H9 (cell line): ENCODE data around the gene GPC4. TPM values are rescaled to one million over a fixed set of nuclear protein-coding genes. Genes with fewer than 3 reads are reported as not detected.

Source experiments
- DNase-seq: peaks from one replicate; pipeline ENCODE4 v3.0.0-alpha.2; 2017
- H2AFZ ChIP-seq: one replicate; pipeline ENCODE4 v1.6.1; 2013; ENCODE audit warnings: mild to moderate bottlenecking, low read length, control low read depth, moderate library complexity
- H2AK5ac ChIP-seq: 2 replicates; pipeline ENCODE4 v1.6.1; 2013; ENCODE audit warnings: low read length, control low read depth, mixed read lengths; ENCODE audit not compliant: insufficient read length
- H2BK120ac ChIP-seq: one replicate; pipeline ENCODE4 v1.6.1; 2013; ENCODE audit warnings: low read depth, mild to moderate bottlenecking, low read length, control low read depth, inconsistent platforms; ENCODE audit not compliant: poor library complexity, severe bottlenecking
- H2BK12ac ChIP-seq: 2 replicates; pipeline ENCODE4 v1.6.1; 2013; ENCODE audit warnings: low read length, control low read depth, mixed read lengths, low read depth; ENCODE audit not compliant: insufficient read length
- H2BK15ac ChIP-seq: 2 replicates; pipeline ENCODE4 v1.6.1; 2013; ENCODE audit warnings: low read depth, low read length, control low read depth
- H2BK20ac ChIP-seq: one replicate; pipeline ENCODE4 v1.6.1; 2013; ENCODE audit warnings: low read depth, mild to moderate bottlenecking, low read length, control low read depth, inconsistent platforms; ENCODE audit not compliant: poor library complexity, severe bottlenecking
- H2BK5ac ChIP-seq: 2 replicates; pipeline ENCODE4 v1.6.1; 2013; ENCODE audit warnings: low read length, control low read depth, mixed read lengths; ENCODE audit not compliant: insufficient read length
- H3K14ac ChIP-seq: 2 replicates; pipeline ENCODE4 v1.6.1; 2013; ENCODE audit warnings: low read length, control low read depth; ENCODE audit not compliant: insufficient read depth
- H3K18ac ChIP-seq: 2 replicates; pipeline ENCODE4 v1.6.1; 2013; ENCODE audit warnings: low read depth, mild to moderate bottlenecking, mixed read lengths, low read length, control low read depth; ENCODE audit not compliant: insufficient read length
- H3K23ac ChIP-seq: 2 replicates; pipeline ENCODE4 v1.6.1; 2013; ENCODE audit warnings: low read length, control low read depth, mixed read lengths, low read depth; ENCODE audit not compliant: insufficient read length
- H3K23me2 ChIP-seq: 2 replicates; pipeline ENCODE4 v1.6.1; 2013; ENCODE audit warnings: low read depth, mild to moderate bottlenecking, mixed read lengths, low read length, control low read depth; ENCODE audit not compliant: insufficient read length, poor library complexity, severe bottlenecking
- H3K27ac ChIP-seq: 2 replicates; pipeline ENCODE4 v1.5.1; 2013; ENCODE audit warnings: low read length, control low read depth, mixed read lengths, low read depth; ENCODE audit not compliant: insufficient read length
- H3K27me3 ChIP-seq: 2 replicates; pipeline ENCODE4 v1.6.1; 2013; ENCODE audit warnings: low read length, control low read depth, inconsistent platforms; ENCODE audit not compliant: insufficient read depth
- H3K4ac ChIP-seq: 2 replicates; pipeline ENCODE4 v1.6.1; 2013; ENCODE audit warnings: low read depth, mild to moderate bottlenecking, control low read depth, inconsistent platforms, low read length, moderate library complexity
- H3K4me1 ChIP-seq: 2 replicates; pipeline ENCODE4 v1.6.1; 2013; ENCODE audit warnings: low read length, control low read depth, inconsistent platforms; ENCODE audit not compliant: insufficient read depth
- H3K4me2 ChIP-seq: 2 replicates; pipeline ENCODE4 v1.6.1; 2013; ENCODE audit warnings: low read length, control low read depth, mixed read lengths; ENCODE audit not compliant: insufficient read length, insufficient read depth
- H3K56ac ChIP-seq: 2 replicates; pipeline ENCODE4 v1.6.1; 2013; ENCODE audit warnings: low read depth, mild to moderate bottlenecking, mixed read lengths, low read length, control low read depth; ENCODE audit not compliant: insufficient read length
- H3K79me1 ChIP-seq: 2 replicates; pipeline ENCODE4 v1.6.1; 2013; ENCODE audit warnings: low read depth, mild to moderate bottlenecking, moderate library complexity, low read length, control low read depth, inconsistent platforms; ENCODE audit not compliant: insufficient read depth, poor library complexity, severe bottlenecking
- H3K79me2 ChIP-seq: 2 replicates; pipeline ENCODE4 v1.6.1; 2013; ENCODE audit warnings: low read length, control low read depth, inconsistent platforms; ENCODE audit not compliant: insufficient read depth
- H3K9ac ChIP-seq: 2 replicates; pipeline ENCODE4 v1.6.1; 2013; ENCODE audit warnings: low read length, control low read depth, mixed read lengths; ENCODE audit not compliant: insufficient read length; ENCODE audit errors: extremely low read depth
- H3K9me3 ChIP-seq: one replicate; pipeline ENCODE4 v1.6.1; 2013; ENCODE audit warnings: low read depth, low read length, inconsistent platforms; ENCODE audit not compliant: control insufficient read depth
- H3T11ph ChIP-seq: one replicate; pipeline ENCODE4 v1.6.1; 2013; ENCODE audit warnings: mild to moderate bottlenecking, low read length, control low read depth, inconsistent platforms
- H4K20me1 ChIP-seq: one replicate; pipeline ENCODE4 v1.6.1; 2013; ENCODE audit not compliant: control insufficient read depth, insufficient read length, insufficient read depth
- H4K5ac ChIP-seq: 2 replicates; pipeline ENCODE4 v1.6.1; 2013; ENCODE audit warnings: low read depth, mild to moderate bottlenecking, mixed read lengths, low read length, control low read depth; ENCODE audit not compliant: insufficient read length
- H4K8ac ChIP-seq: replicated peaks from 2 replicates; pipeline ENCODE4 v1.6.1; 2013; ENCODE audit warnings: low read length, control low read depth, mixed read lengths, low read depth; ENCODE audit not compliant: insufficient read length
- H4K91ac ChIP-seq: 2 replicates; pipeline ENCODE4 v1.6.1; 2013; ENCODE audit warnings: low read depth, mild to moderate bottlenecking, moderate library complexity, mixed read lengths, low read length, control low read depth; ENCODE audit not compliant: insufficient read length
- H3K27ac Mint-ChIP-seq, 3 experiments: 2 replicates in 2 of 3; 3 replicates in 1 of 3; pipeline ENCODE4 v1.8.0; 2020 to 2021; ENCODE audit warnings: mixed read lengths in 3 of 3, mild to moderate bottlenecking in 1 of 3, moderate library complexity in 1 of 3
- H3K27me3 Mint-ChIP-seq: 2 replicates; pipeline ENCODE4 v1.8.0; 2021; ENCODE audit warnings: low read depth, mild to moderate bottlenecking, moderate library complexity, mixed read lengths
- H3K36me3 Mint-ChIP-seq, 3 experiments: 2 replicates in 2 of 3; 3 replicates in 1 of 3; pipeline ENCODE4 v1.8.0; 2020 to 2021; ENCODE audit warnings: low read depth in 3 of 3, mixed read lengths in 3 of 3; ENCODE audit not compliant: insufficient read depth in 1 of 3
- H3K4me1 Mint-ChIP-seq, 2 experiments: 2 replicates each; pipeline ENCODE4 v1.8.0; 2020; ENCODE audit warnings: mixed read lengths in 2 of 2
- H3K4me3 Mint-ChIP-seq, 2 experiments: 2 replicates in 1 of 2; 3 replicates in 1 of 2; pipeline ENCODE4 v1.8.0; 2020 to 2021; ENCODE audit warnings: mild to moderate bottlenecking in 2 of 2, mixed read lengths in 2 of 2, moderate library complexity in 1 of 2
- H3K9me3 Mint-ChIP-seq, 2 experiments: 2 replicates in 1 of 2; 3 replicates in 1 of 2; pipeline ENCODE4 v1.8.0; 2020; ENCODE audit warnings: mild to moderate bottlenecking in 2 of 2, mixed read lengths in 2 of 2, moderate library complexity in 1 of 2
- WGBS: extraction: QIAGEN DNeasy Blood & Tissue Kit; methylation state at CpG from one replicate; pipeline ENCODE4 v1.1.7; 2013; ENCODE audit warnings: missing lambda C conversion rate, low lambda C conversion rate, mixed read lengths; ENCODE audit not compliant: insufficient read length; ENCODE audit errors: extremely low coverage; 5-methylcytosine and 5-hydroxymethylcytosine counted together
- total RNA-seq: library from RNA; stranded (reverse); gene quantifications from 2 replicates; pipeline ENCODE4 v1.2.1, GENCODE V29; 2021
- TF ChIP-seq, protein P1 (sequence below): fragments of 200-600 bp; sonication (generic); conservative IDR thresholded peaks from 3 replicates; pipeline ENCODE4 v1.8.0; 2021; ENCODE audit warnings: antibody characterized with exemption, mild to moderate bottlenecking

The GPC4 gene
- total RNA-seq, 1 experiment from 2014 or later: 416 TPM

DNA sequence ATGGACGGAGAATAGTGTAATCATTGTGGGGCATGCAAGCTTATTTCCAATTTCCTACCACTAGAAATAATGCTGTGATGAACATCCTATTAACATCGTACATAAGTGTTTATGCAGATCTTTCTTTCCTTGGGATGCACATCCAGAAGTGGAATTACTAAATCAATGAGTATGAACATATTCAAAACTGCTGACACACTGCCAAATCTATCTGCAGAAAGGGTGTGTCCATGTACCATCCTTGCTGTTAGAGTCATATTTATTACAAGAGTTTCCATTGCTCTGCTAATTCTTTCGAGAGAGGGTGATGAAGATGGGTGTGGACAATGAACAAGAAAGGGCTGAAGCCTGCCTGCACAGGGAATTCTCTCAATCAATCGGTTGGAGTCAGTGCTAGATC lies 82.6 kb downstream of the GPC4 start:
- no peak overlapping the region for H3K18ac ChIP-seq
- Mint-ChIP-seq H3K4me1 (peaks cover 63 to 65% of the 10 kb centered on the region in 2 experiments), H3K4me3 (no peak overlapping the region), H3K27ac (peak overlapping the region in 2 of 3 experiments; percentile 41 to 46; a peak in 4 of 7 replicates), H3K27me3 (no peaks in the 10 kb centered on the region; the same call in 1 of the 2 replicates), H3K36me3 (peaks cover 19 to 66% (median 55%) of the 10 kb centered on the region in 3 experiments; a peak in 6 of 7 replicates), H3K9me3 (no peaks in the 10 kb centered on the region)
- no peak overlapping the region for H4K5ac ChIP-seq
- peaks cover 3% of the 10 kb centered on the region for H4K20me1 ChIP-seq
- H3K23ac ChIP-seq: no peak overlapping the region
- no peak overlapping the region for H3K4ac ChIP-seq
- H3K27me3 ChIP-seq: no peaks in the 10 kb centered on the region
- H3K79me2 ChIP-seq: peaks cover 31% of the 10 kb centered on the region; the same call in 1 of the 2 replicates
- WGBS: no CpG with 5 or more reads among the region's 4 CpGs
- no peak overlapping the region for H2BK20ac ChIP-seq
- no peak overlapping the region for H2BK12ac ChIP-seq
- no peak overlapping the region for H4K91ac ChIP-seq
- H2BK15ac ChIP-seq: no peak overlapping the region
- no peak overlapping the region for H3K4me2 ChIP-seq
- no peak overlapping the region for H2BK120ac ChIP-seq
- no peak overlapping the region for H3K14ac ChIP-seq
- no peaks in the 10 kb centered on the region for H3K9me3 ChIP-seq
- H3K9ac ChIP-seq: no peak overlapping the region
- peaks cover 6% of the 10 kb centered on the region; the same call in 1 of the 2 replicates for H3K4me1 ChIP-seq
- H2AK5ac ChIP-seq: no peak overlapping the region
- H3K79me1 ChIP-seq: peaks cover 2% of the 10 kb centered on the region
- no peak overlapping the region for H2AFZ ChIP-seq
- H3K27ac ChIP-seq: no peak overlapping the region
- H2BK5ac ChIP-seq: no peak overlapping the region
- no peak overlapping the region for H3K56ac ChIP-seq
- H3K23me2 ChIP-seq: no peaks in the 10 kb centered on the region
- no peak overlapping the region for H4K8ac ChIP-seq
- H3T11ph ChIP-seq: no peak overlapping the region
- TF ChIP-seq, protein P1, sequence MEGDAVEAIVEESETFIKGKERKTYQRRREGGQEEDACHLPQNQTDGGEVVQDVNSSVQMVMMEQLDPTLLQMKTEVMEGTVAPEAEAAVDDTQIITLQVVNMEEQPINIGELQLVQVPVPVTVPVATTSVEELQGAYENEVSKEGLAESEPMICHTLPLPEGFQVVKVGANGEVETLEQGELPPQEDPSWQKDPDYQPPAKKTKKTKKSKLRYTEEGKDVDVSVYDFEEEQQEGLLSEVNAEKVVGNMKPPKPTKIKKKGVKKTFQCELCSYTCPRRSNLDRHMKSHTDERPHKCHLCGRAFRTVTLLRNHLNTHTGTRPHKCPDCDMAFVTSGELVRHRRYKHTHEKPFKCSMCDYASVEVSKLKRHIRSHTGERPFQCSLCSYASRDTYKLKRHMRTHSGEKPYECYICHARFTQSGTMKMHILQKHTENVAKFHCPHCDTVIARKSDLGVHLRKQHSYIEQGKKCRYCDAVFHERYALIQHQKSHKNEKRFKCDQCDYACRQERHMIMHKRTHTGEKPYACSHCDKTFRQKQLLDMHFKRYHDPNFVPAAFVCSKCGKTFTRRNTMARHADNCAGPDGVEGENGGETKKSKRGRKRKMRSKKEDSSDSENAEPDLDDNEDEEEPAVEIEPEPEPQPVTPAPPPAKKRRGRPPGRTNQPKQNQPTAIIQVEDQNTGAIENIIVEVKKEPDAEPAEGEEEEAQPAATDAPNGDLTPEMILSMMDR: no peak
- no peak for DNase-seq
